OCI-LY3 (cell line): ENCODE results near the gene ASCL5.

Source experiments
- H2AFZ ChIP-seq: fragments of 200-600, 300-600 bp; shearing (Covaris generic); 2 replicates; pipeline ENCODE4 v1.6.0; 2014; ENCODE audit warnings: antibody characterized with exemption, low read depth, low read length
- H3K27ac ChIP-seq: fragments of 200-600, 300-600 bp; sonication (generic); 2 replicates; pipeline ENCODE4 v1.5.1; 2014; ENCODE audit warnings: mild to moderate bottlenecking, low read length, moderate library complexity, mixed read lengths
- H3K27me3 ChIP-seq: fragments of 200-600, 300-600 bp; sonication (generic); 2 replicates; pipeline ENCODE4 v1.6.1; 2014; ENCODE audit warnings: low read depth, low read length, mixed read lengths
- H3K36me3 ChIP-seq: fragments of 200-600, 300-600 bp; sonication (generic); replicated peaks from 2 replicates; pipeline ENCODE3; 2014; ENCODE audit warnings: low read depth, low read length, mixed read lengths
- H3K4me1 ChIP-seq: fragments of 300-600, 200-600 bp; sonication (generic); 2 replicates; pipeline ENCODE4 v1.6.1; 2014; ENCODE audit warnings: low read length, mixed read lengths
- H3K4me2 ChIP-seq: fragments of 200-600, 300-600 bp; sonication (generic); 2 replicates; pipeline ENCODE4 v1.6.1; 2014; ENCODE audit warnings: low read length, mixed read lengths
- H3K4me3 ChIP-seq: fragments of 300-600, 200-600 bp; sonication (generic); 2 replicates; pipeline ENCODE4 v1.5.1; 2014; ENCODE audit warnings: antibody characterized with exemption, mild to moderate bottlenecking, low read length, moderate library complexity
- H3K79me2 ChIP-seq: fragments of 300-600, 200-600 bp; shearing (Covaris generic); 2 replicates; pipeline ENCODE4 v1.6.1; 2014; ENCODE audit warnings: mild to moderate bottlenecking, low read length, mixed read lengths
- H3K9ac ChIP-seq: fragments of 300-600, 200-600 bp; shearing (Covaris generic); 2 replicates; pipeline ENCODE4 v1.6.0; 2014; ENCODE audit warnings: mild to moderate bottlenecking, low read length, moderate library complexity
- H3K9me3 ChIP-seq: fragments of 200-600, 300-600 bp; shearing (Covaris generic); 2 replicates; pipeline ENCODE4 v1.6.1; 2014; ENCODE audit warnings: low read length, mixed read lengths; ENCODE audit not compliant: insufficient read depth
- H4K20me1 ChIP-seq: fragments of 200-600, 300-600 bp; sonication (generic); 2 replicates; pipeline ENCODE4 v1.6.1; 2016; ENCODE audit warnings: low read length, mixed read lengths; ENCODE audit not compliant: insufficient read depth
- EZH2phosphoT487 ChIP-seq: fragments of 200-600 bp; shearing (Covaris generic); IDR thresholded peaks from 2 replicates; pipeline ENCODE4 v1.6.1; 2018; ENCODE audit warnings: antibody characterized with exemption, mixed run types, low read depth
- TF ChIP-seq, protein P1 (sequence below): fragments of 200-600, 300-600 bp; sonication (generic); IDR thresholded peaks from 2 replicates; pipeline ENCODE4 v1.5.1; 2014; ENCODE audit warnings: antibody characterized with exemption, low read length, low read depth

Gene ASCL5

DNA sequence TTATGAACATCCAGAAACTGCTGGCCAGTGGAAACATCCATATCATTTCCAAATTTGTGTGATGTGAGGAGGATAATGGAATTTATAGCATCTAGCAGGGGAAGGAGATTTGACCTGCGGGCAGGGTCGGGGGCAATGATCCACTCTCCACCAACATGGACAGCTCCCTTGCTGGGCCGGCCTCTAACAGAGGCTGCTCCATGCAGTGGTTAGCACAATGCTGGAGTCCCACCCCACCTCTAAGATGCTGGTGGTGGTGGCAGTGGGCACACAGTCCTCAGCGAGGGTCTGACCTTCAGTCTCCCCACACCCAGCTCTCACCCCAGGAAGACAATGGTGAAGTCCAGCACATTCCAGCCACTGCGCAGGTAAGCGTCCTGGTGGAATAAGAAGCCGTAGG lies 33.4 kb downstream of the ASCL5 start:
- Histone ChIP-seq H3K9me3 (no peaks in the 10 kb centered on the region), H3K79me2 (no peaks in the 10 kb centered on the region), H4K20me1 (no peaks in the 10 kb centered on the region), H3K27ac (no peak overlapping the region), H3K4me2 (no peak overlapping the region), H3K9ac (no peak overlapping the region), H3K4me1 (peaks cover 12% of the 10 kb centered on the region), H3K27me3 (peaks cover 14% of the 10 kb centered on the region), H2AFZ (no peak overlapping the region), H3K36me3 (no peaks in the 10 kb centered on the region), H3K4me3 (no peak overlapping the region)
- no peak for TF ChIP-seq EZH2phosphoT487
- TF ChIP-seq, protein P1, sequence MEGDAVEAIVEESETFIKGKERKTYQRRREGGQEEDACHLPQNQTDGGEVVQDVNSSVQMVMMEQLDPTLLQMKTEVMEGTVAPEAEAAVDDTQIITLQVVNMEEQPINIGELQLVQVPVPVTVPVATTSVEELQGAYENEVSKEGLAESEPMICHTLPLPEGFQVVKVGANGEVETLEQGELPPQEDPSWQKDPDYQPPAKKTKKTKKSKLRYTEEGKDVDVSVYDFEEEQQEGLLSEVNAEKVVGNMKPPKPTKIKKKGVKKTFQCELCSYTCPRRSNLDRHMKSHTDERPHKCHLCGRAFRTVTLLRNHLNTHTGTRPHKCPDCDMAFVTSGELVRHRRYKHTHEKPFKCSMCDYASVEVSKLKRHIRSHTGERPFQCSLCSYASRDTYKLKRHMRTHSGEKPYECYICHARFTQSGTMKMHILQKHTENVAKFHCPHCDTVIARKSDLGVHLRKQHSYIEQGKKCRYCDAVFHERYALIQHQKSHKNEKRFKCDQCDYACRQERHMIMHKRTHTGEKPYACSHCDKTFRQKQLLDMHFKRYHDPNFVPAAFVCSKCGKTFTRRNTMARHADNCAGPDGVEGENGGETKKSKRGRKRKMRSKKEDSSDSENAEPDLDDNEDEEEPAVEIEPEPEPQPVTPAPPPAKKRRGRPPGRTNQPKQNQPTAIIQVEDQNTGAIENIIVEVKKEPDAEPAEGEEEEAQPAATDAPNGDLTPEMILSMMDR: no peak

- Histone ChIP-seq H3K27me3 (peaks cover 21% of the 10 kb centered on the region), H3K4me2 (no peak overlapping the region), H3K9me3 (no peaks in the 10 kb centered on the region), H3K4me1 (peaks cover 12% of the 10 kb centered on the region), H4K20me1 (no peaks in the 10 kb centered on the region), H3K79me2 (no peaks in the 10 kb centered on the region), H3K4me3 (no peak overlapping the region), H3K9ac (no peak overlapping the region), H3K27ac (no peak overlapping the region), H2AFZ (no peak overlapping the region), H3K36me3 (no peaks in the 10 kb centered on the region)
- TF ChIP-seq, protein P1: no peak
- no peak for TF ChIP-seq EZH2phosphoT487
Measured at GRCh38 chr1:201092738-201093137, 34.2 kb downstream of the ASCL5 start.

GRCh38 chr1:201091256-201091655 lies 35.7 kb downstream of the ASCL5 start:
- Histone ChIP-seq H3K27ac (no peak overlapping the region), H3K4me3 (no peak overlapping the region), H3K79me2 (no peaks in the 10 kb centered on the region), H3K9ac (no peak overlapping the region), H3K4me1 (peaks cover 9% of the 10 kb centered on the region), H2AFZ (no peak overlapping the region), H4K20me1 (no peaks in the 10 kb centered on the region), H3K36me3 (no peaks in the 10 kb centered on the region), H3K27me3 (peaks cover 34% of the 10 kb centered on the region), H3K4me2 (no peak overlapping the region), H3K9me3 (no peaks in the 10 kb centered on the region)
- TF ChIP-seq, protein P1: no peak
- TF ChIP-seq EZH2phosphoT487: no peak

DNA sequence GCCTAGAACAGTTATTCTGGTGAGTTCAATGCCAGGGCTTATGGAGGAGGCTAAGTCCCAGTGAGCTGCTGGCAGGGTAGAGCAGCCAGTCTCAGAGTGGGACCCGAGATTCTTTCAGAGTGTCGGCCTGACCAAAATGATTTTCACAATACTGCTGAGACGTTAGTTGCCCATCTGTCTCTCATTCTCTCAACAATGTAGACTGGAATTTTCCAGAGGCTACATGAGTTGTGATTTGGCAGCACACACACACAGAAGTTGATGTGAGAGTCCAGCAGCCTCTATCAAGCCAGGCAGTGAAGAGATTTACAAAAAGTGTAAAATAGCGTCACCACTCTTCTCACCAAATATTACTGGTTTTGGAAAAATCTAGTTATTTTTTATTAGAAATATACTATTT lies 36.4 kb downstream of the ASCL5 start:
- H3K27ac ChIP-seq: no peak overlapping the region
- H3K9ac ChIP-seq: no peak overlapping the region
- H3K27me3 ChIP-seq: peaks cover 41% of the 10 kb centered on the region
- TF ChIP-seq, protein P1: no peak
- no peak for TF ChIP-seq EZH2phosphoT487
- no peak overlapping the region for H2AFZ ChIP-seq
- no peaks in the 10 kb centered on the region for H3K9me3 ChIP-seq
- H3K4me1 ChIP-seq: peaks cover 2% of the 10 kb centered on the region
- H3K36me3 ChIP-seq: no peaks in the 10 kb centered on the region
- no peak overlapping the region for H3K4me2 ChIP-seq
- H3K79me2 ChIP-seq: no peaks in the 10 kb centered on the region
- H4K20me1 ChIP-seq: no peaks in the 10 kb centered on the region
- H3K4me3 ChIP-seq: no peak overlapping the region
